Adipocyte (in vitro differentiated cells): ENCODE measurements around the gene SP3.

Experiments used
- DNase-seq: peaks from one replicate; pipeline ENCODE4 v3.0.0-alpha.2; 2015; ENCODE audit warnings: low read depth
- H3K27me3 ChIP-seq: replicated peaks from 2 replicates; pipeline ENCODE4 v1.7.0; 2013; ENCODE audit warnings: mild to moderate bottlenecking, low read length, moderate library complexity; ENCODE audit not compliant: control insufficient read depth, insufficient read depth
- H3K36me3 ChIP-seq: 2 replicates; pipeline ENCODE4 v1.7.0; 2013; ENCODE audit warnings: low read length, mild to moderate bottlenecking, moderate library complexity; ENCODE audit not compliant: control insufficient read depth, insufficient read depth, severe bottlenecking
- H3K4me1 ChIP-seq: 2 replicates; pipeline ENCODE4 v1.7.0; 2013; ENCODE audit warnings: mild to moderate bottlenecking, low read length, moderate library complexity; ENCODE audit not compliant: control insufficient read depth, insufficient read depth
- H3K4me3 ChIP-seq: 2 replicates; pipeline ENCODE4 v1.7.0; 2013; ENCODE audit warnings: mild to moderate bottlenecking, low read length, moderate library complexity
- H3K9ac ChIP-seq: 2 replicates; pipeline ENCODE4 v1.7.0; 2013; ENCODE audit warnings: mild to moderate bottlenecking, low read length, moderate library complexity
- H3K9me3 ChIP-seq: 2 replicates; pipeline ENCODE4 v1.7.0; 2013; ENCODE audit warnings: mild to moderate bottlenecking, low read length, moderate library complexity; ENCODE audit not compliant: control insufficient read depth

Gene SP3

DNA sequence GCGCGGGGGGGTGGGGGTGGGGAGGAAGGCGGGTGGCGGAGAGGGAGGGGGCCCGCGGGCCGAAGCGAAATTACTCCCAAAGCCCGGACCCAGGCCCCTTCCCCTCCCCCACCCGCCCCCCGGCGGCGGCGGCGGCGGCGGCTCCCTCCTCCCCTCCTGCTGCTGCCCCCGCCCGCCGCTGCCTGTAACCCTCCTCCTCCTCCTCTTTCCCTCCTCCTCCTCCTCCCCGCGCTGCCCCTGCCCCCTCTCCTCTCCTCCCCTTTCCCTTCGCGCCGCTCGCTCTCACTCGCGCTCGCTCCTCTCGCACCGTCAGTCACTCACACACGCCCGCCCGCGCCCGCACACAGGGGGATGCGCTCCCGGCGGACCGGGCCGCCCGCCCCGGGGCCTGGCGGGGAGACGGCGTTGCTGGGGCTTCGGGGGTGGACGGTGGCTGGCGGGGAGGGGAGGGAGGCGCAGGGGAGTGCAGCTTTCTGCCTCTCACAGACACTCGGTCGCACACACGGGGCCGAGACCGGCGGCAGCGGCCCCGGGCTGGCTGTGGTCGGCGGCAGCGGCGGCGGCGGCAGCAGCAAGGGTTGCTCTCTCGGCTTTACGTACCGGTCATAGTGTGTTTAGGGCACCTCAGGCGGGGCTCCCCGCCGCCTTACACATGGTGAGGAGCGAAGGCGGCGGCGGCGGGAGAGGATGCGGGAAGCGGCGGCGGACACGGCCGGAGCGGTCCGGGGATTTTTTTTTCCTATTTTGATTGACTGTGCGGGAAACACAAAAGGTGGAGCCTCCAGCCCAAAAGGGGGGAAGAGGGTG is 405 bp downstream of the SP3 start:
- H3K4me1 ChIP-seq: peaks cover 17% of the 10 kb centered on the region
- peak; percentile 93 for DNase-seq
- peaks cover 6% of the 10 kb centered on the region for H3K9me3 ChIP-seq
- peak overlapping the region; percentile 99 for H3K9ac ChIP-seq
- peak overlapping the region; percentile 89 for H3K4me3 ChIP-seq
- H3K27me3 ChIP-seq: no peaks in the 10 kb centered on the region
- H3K36me3 ChIP-seq: peaks cover 6% of the 10 kb centered on the region

DNA sequence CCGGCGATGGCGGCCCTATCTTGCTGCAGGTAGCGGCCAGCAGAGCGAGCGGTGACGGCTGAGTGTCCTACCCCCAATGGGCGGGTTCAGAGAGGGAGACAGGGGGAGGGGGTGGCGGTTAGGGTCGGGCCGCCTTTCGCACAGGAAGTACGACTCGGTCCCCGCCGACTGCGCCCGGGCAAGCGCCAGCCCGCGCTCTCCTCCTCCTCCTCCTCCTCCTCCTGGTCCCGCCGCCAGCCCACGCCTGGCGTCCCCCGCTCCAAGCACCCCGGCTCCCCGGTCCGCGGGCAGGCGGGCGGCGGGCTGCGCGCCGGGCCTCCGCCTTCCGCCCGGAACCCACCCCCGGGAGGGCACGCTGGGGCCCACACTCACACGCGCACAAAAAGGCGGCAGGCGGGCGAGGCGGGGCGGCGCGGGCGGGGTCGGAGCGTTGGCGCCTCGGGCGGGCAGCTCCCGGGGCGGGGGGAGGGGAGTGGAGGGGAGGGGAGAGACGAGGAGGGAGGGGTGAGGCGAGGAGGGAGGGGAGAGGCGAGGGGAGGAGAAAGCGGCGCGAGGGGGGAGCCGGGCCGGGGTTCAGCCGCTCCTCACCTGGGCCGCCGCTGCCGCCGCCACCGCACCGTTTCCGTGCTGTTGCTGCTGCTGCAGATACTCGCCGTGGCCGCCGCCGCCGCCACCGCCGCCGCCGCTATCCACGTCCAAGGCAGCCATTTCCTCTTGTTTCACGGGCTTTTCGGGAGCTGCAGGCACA is 1.2 kb downstream of the SP3 start:
- H3K36me3 ChIP-seq: peaks cover 6% of the 10 kb centered on the region

DNA sequence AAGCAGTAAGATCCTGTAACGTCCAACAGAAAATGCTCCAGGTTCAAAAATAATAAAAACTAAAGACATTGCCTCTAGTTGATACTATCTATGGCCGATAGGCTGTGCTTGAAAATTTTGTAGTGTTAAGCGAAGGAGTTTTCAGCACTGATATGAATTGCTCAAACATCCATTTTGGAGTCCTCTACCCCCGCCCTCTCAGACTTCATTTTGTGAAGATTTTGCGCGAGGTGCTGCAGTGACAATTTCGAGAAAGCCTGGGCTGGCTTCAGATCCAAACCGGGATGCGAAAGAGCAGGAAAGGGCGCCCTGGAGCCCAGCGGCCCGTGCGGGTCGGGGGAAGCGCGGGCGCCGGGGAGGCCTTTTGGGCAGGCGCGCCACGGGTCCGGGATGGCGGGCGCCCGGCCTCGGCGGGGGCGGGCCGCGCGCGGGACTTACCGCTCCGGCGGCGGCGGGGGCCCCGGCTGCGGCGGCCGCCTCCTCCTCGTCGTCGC is 1.8 kb downstream of the SP3 start:
- Histone ChIP-seq H3K4me1 (peaks cover 28% of the 10 kb centered on the region), H3K27me3 (no peaks in the 10 kb centered on the region), H3K4me3 (peak overlapping the region; percentile 86), H3K36me3 (peaks cover 6% of the 10 kb centered on the region), H3K9ac (peak overlapping the region; percentile 95), H3K9me3 (peaks cover 6% of the 10 kb centered on the region)
- peak; percentile 89 for DNase-seq

More for the DNA sequence above, 1.2 kb downstream of the SP3 start:
- peak overlapping the region; percentile 95 for H3K9ac ChIP-seq
- H3K4me1 ChIP-seq: peaks cover 22% of the 10 kb centered on the region
- no peaks in the 10 kb centered on the region for H3K27me3 ChIP-seq
- DNase-seq: peak; percentile 91
- peak overlapping the region; percentile 86 for H3K4me3 ChIP-seq
- peaks cover 6% of the 10 kb centered on the region for H3K9me3 ChIP-seq

DNA sequence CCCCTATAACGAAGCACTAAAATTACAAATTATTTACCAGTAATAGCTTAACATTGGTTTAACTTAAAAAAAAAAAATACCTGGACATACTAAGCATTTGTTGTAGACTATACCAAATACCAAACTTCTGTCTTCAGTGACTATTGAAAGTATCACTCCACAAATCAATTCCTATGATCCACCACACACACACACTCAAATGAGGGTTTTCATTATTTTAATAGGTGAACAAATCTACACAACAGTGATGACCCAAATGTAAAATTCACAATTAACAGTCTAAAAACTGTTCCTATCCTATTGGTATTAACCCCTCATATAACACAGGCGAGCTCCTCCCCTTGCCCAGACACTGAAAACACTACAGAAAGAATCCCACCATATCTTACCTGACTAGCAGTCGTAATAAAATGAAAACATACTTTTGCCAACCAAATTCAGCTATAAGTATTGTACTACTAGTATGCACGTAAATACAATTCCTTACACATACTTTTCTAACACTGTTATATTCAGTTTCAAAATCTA is 2.5 kb downstream of the SP3 start:
- H3K27me3 ChIP-seq: no peaks in the 10 kb centered on the region
- peaks cover 6% of the 10 kb centered on the region for H3K36me3 ChIP-seq
- DNase-seq: no peak
- H3K9me3 ChIP-seq: peaks cover 6% of the 10 kb centered on the region
- peak overlapping the region; percentile 86 for H3K4me3 ChIP-seq
- peak overlapping the region; percentile 95 for H3K9ac ChIP-seq
- H3K4me1 ChIP-seq: peaks cover 35% of the 10 kb centered on the region

DNA sequence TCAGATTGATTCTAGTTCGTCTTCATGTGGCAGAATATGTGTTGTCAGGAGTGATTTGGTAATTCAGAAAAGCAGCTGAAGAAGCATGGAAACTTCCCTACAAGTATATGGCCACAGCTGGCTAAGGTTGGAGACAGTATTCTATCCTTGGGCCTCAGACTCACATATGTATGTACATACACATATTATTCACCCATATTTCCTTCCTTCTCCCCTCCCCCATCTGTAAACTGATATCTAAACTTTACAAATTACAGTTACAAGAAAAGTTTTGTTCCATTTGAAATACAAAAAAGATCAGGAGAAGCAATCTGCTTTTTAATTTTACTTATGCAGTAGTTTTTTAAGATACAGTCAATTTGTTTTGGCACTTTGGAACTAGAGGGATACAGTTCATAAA is 3.1 kb downstream of the SP3 start:
- Histone ChIP-seq H3K4me3 (peak overlapping the region; percentile 86), H3K9ac (peak overlapping the region; percentile 95), H3K4me1 (peaks cover 42% of the 10 kb centered on the region), H3K36me3 (peaks cover 6% of the 10 kb centered on the region), H3K27me3 (no peaks in the 10 kb centered on the region), H3K9me3 (peaks cover 6% of the 10 kb centered on the region)
- DNase-seq: peak; percentile 42

DNA sequence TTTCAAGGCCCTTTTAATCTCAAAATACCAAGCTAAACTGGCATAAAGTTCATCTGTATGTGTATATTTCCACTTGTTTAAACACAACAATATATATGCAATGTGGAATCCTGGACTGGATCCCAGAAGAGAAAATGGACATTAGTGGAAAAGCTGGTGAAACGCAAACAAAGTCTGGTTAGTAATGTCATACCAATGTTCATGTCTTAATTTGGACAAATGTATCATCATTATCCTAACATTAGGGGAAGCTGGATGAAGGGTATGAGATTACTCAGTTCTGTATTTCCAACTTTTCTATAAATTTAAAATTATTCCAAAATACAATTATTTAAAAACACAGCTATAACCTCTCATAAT is 3.8 kb downstream of the SP3 start:
- H3K4me3 ChIP-seq: peak overlapping the region; percentile 86
- H3K9ac ChIP-seq: no peak overlapping the region
- peaks cover 6% of the 10 kb centered on the region for H3K36me3 ChIP-seq
- no peaks in the 10 kb centered on the region for H3K27me3 ChIP-seq
- peaks cover 43% of the 10 kb centered on the region for H3K4me1 ChIP-seq
- peaks cover 6% of the 10 kb centered on the region for H3K9me3 ChIP-seq
- no peak for DNase-seq

DNA sequence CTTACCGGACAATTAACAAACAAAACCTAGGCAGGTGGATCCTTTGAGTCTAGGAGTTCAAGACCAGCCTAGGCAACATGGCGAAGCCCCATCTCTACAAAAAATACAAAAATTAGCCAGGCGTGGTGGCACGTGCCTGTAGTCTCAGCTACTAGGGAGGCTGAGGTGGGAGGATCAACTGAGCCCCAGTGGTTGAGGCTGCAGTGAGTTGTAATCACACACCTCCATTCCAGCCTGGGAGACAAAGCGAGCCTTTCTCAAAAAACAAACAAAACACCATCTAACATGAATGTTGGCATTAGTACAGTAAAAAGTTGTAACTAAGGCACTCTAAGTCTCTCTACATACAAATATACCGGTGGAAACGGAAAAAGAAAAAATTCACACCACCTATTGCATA is 5.3 kb downstream of the SP3 start:
- Histone ChIP-seq H3K27me3 (no peaks in the 10 kb centered on the region), H3K4me3 (peak overlapping the region; percentile 3), H3K4me1 (peaks cover 50% of the 10 kb centered on the region), H3K36me3 (peaks cover 19% of the 10 kb centered on the region), H3K9me3 (peaks cover 6% of the 10 kb centered on the region), H3K9ac (no peak overlapping the region)
- DNase-seq: no peak

DNA sequence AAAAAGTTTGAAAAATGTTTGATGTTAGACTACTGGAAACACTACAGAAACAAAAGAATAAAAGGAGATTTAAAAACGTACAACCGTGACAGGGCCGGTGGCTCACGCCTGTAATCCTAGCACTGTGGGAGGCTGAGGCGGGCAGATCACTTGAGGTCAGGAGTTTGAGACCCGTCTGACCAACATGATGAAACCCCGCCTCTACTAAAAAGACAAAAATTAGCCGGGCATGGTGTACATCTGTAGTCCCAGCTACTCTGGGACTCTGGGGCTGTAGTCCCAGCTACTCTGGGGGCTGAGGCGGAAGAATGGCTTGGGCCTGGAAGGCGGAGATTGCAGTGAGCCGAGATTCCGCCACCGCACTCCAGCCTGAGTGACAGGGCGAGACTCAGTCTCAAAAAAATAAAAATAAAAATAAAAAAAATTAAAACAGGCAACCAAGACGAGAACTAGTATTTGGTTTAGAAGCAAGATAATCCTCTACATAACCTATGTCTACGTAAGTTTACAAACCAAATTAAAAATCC is 5.8 kb downstream of the SP3 start:
- Histone ChIP-seq H3K9ac (no peak overlapping the region), H3K4me3 (no peak overlapping the region), H3K4me1 (peaks cover 52% of the 10 kb centered on the region), H3K27me3 (no peaks in the 10 kb centered on the region), H3K36me3 (peaks cover 24% of the 10 kb centered on the region), H3K9me3 (peaks cover 6% of the 10 kb centered on the region)
- no peak for DNase-seq

DNA sequence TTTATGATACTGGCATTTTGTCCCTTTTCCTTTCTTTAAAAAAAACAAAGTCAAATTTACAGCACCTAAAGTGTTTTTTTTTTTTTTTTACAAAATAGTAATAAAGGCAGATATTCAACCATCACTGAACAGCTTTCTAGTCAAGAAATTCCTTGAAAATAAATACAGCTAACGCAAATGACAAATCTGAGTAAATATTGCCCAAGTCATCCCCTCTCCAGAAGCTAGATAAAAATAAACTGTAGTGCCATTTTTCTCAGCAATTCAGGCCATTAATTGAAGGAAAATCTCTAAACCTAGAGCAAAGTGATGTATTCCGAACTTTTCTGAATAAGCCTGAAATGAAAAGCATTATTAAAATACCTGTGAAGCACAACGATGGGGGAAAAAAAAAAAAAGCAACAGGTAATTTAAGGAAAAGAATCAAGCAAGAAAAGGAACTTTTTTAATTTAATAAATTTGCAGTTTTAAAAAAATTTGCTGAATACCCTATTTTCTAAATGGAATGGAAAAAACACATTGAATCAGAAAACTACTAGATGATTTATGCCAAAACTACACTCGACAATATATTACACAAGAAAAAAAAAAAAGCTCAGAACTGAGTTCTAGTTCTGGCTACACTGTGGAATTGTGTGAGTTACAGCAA is 6.9 kb downstream of the SP3 start:
- Histone ChIP-seq H3K4me3 (peak overlapping the region; percentile 32), H3K36me3 (peaks cover 33% of the 10 kb centered on the region)

DNA sequence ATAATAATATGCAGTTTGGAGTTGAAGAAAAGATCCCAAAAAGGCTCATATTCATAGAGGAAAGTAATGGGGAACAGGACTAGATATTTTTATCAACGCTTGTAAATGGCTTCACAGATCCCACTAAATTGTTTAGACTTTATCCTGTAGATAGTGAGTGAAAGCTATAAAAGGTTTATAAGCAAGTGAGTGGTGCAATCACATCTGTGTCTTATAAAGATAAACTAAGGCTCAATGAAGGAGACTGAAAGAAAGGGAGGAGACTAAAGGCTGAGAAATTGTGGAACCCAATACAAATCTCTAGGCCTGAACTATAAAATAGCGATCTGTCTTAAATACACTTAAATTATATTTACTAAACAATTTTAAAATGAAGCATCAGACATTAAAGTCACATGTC is 7.7 kb downstream of the SP3 start:
- peaks cover 6% of the 10 kb centered on the region for H3K9me3 ChIP-seq
- H3K36me3 ChIP-seq: peaks cover 41% of the 10 kb centered on the region
- no peaks in the 10 kb centered on the region for H3K27me3 ChIP-seq
- H3K9ac ChIP-seq: no peak overlapping the region
- DNase-seq: peak; percentile 57
- H3K4me1 ChIP-seq: peaks cover 52% of the 10 kb centered on the region
- no peak overlapping the region for H3K4me3 ChIP-seq

More for the DNA sequence above, 6.9 kb downstream of the SP3 start:
- Histone ChIP-seq H3K9me3 (peaks cover 6% of the 10 kb centered on the region), H3K27me3 (no peaks in the 10 kb centered on the region), H3K4me1 (peaks cover 52% of the 10 kb centered on the region), H3K9ac (peak overlapping the region; percentile 9)
- no peak for DNase-seq
